ENCODE results near the gene ATG2A.

- TF ChIP-seq POLR2A (IDR thresholded peaks at IDR 0.05; ENCODE audit: low read length), result peak; percentile 58
- no peak for TF ChIP-seq GATA1 (IDR thresholded peaks at IDR 0.05; ENCODE audit: low read depth, low read length)
Observed at GRCh38 chr11:64887757-64888405, 29.1 kb downstream of the ATG2A start.

Measured in erythroblast (primary cell).